Mammary epithelial cell (primary cell): ENCODE data around the gene RDM1.

ENCODE experiments used
- CTCF ChIP-seq, 2 donors: IDR thresholded peaks in 1 of 2; conservative IDR thresholded peaks in 1 of 2; 2 replicates each; pipeline ENCODE4 v1.5.1; 2011 to 2012; ENCODE audit warnings: inconsistent platforms in 2 of 2, low read length in 2 of 2, mild to moderate bottlenecking in 2 of 2, control low read depth in 1 of 2, low read depth in 1 of 2; ENCODE audit not compliant: insufficient read depth in 1 of 2; ENCODE audit errors: extremely low read depth in 1 of 2
- EZH2 ChIP-seq: IDR thresholded peaks from 2 replicates; pipeline ENCODE4 v1.6.1; 2012; ENCODE audit warnings: low read length, inconsistent platforms, borderline replicate concordance

DNA sequence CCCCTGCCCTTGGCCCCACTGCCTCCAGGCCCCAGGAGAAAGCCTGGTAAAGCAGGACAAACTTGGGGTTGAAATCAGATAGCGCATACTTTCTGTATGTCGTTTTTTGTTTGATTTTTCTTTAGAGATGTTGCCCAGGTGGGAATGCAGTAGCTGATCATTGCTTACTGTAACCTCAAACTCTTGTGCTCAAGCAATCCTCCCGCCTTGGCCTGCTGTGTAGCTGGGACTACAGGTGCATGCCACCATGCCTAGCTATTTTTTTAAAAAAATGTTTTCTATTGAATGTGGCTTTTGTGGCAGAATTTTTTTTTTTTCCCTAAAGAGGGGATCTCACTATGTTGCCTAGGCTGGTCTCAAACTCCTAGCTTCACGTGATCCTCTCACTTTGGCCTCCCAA, 39.3 kb downstream of the RDM1 start:
- no peak for TF ChIP-seq CTCF (conservative IDR thresholded peaks at IDR 0.05 in 1 of 2, IDR thresholded peaks at IDR 0.05 in 1 of 2; ENCODE audit: extremely low read depth in 1 of 2, insufficient read depth in 1 of 2, low read depth in 1 of 2, low read length in 2 of 2)
- no peak for TF ChIP-seq EZH2
